Kidney capillary endothelial cell (primary cell): ENCODE data around the gene SOD3.

Source experiments
- DNase-seq: peaks from one replicate; pipeline ENCODE4 v3.0.0-alpha.2; 2018; ENCODE audit warnings: low spot score

The SOD3 gene, protein sequence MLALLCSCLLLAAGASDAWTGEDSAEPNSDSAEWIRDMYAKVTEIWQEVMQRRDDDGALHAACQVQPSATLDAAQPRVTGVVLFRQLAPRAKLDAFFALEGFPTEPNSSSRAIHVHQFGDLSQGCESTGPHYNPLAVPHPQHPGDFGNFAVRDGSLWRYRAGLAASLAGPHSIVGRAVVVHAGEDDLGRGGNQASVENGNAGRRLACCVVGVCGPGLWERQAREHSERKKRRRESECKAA

GRCh38 chr4:24794916-24795665 is at the start of gene SOD3:
TSS of gene SOD3 (plus strand) at chr4:24795573. CDS start at chr4:24799522, 3,949 bp downstream.
- DNase-seq = no peak

GRCh38 chr4:24747234-24747975 is 48.0 kb upstream of the SOD3 start:
- DNase-seq = no peak

GRCh38 chr4:24748023-24748422 is 47.4 kb upstream of the SOD3 start:
- DNase-seq = no peak

DNA sequence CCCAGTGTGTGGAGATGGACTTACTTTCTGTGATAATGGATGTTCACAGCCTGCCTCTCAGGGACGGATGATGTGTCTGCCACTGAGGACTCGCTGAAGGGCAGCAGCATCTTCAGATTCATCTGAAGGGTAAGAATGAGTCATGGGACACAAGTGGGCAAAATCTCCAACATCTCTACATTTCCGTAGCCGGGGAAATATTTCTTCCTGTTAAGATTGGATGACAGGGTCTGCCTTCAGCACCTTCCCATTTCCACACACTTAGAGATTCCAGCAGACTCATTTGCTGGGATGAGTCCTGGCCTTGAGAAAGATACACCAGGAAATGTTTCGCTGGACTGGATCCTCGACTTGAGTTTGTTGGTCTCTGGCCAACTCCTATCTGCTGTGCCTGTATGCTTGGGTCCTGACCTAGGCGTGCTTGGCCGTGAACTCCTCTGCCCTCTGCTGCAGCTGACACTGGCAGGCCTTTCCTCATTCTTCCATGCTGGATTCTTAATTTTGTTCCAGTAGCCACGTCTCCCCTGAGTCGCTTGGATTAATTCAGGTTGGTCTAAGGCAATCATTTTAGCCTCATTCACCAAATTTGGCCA is 46.5 kb upstream of the SOD3 start:
- DNase-seq = no peak

DNA sequence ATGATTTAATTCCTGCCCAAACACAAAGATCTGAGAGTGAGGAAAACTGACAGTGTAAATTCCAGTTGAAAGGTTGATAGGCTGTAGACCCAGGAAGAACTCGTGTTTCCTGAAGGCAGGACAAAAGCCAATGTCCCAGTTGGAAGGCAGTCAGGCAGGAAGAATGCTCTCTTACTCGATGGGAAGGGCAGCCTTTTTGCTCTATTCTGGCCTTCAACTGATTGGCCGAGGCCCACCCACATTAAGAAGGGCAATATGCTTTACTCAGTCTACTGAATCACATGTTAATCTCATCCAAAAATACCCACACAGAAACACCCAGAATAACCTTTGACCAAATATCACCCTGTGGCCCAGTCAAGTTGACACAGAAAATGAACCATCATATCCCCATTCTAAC is 45.3 kb upstream of the SOD3 start:
- DNase-seq = no peak

GRCh38 chr4:24751926-24752539 is 43.3 kb upstream of the SOD3 start:
- no peak for DNase-seq

- DNase-seq = peak; percentile 12
Observed at GRCh38 chr4:24753519-24753918, 41.9 kb upstream of the SOD3 start.

GRCh38 chr4:24754571-24754970 is 40.8 kb upstream of the SOD3 start:
- peak; percentile 53 for DNase-seq

- no peak for DNase-seq
Observed at GRCh38 chr4:24763631-24764297, 31.6 kb upstream of the SOD3 start.

DNA sequence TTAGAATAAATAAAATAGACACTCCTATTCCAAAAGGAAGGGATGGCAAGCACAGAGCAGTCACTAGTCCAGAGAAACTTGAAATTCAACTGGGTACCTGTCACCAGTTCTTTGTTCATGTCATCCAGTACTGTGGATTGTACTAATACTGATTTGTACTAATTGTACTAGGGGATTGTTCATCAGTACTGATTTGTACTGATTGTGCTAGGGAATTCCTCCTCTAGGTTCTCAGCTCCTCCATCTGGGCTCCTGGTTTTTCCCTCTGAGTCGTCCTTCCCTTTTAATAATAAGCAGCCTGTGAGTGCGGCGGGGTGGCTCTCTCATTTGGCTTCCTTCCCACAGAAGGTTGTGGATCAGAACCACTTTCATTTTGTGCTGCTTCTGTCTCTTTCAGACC is 31.0 kb upstream of the SOD3 start:
- DNase-seq = no peak

DNA sequence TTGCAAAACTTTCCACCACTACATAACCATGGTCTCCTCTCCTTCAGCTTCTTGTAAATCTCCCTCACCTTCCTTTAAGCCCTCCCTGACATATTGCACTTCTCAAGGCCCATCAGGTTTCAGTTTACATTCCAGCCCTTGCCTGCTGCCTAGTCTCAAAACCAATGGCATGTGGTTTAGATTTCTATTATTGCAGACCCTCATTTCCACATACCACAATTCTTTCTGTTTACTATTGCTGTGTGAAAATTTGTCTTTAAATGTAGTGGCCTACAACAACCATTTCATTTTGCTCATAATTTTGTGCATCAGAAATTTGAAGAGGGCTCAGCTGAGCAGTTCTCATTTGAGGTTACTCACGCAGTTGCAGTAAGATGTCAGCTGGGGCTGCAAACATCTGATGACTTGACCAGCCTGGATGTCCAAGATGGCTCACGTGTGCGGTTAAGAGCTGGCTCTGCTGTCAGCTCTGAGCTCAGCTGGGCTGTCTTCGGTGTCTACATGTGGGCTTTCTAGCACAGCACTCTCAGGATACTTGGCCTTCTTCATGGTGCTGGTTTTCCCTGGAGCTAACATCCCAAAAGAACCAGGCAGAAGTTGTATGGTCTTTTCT is 29.9 kb upstream of the SOD3 start:
- DNase-seq = no peak

DNA sequence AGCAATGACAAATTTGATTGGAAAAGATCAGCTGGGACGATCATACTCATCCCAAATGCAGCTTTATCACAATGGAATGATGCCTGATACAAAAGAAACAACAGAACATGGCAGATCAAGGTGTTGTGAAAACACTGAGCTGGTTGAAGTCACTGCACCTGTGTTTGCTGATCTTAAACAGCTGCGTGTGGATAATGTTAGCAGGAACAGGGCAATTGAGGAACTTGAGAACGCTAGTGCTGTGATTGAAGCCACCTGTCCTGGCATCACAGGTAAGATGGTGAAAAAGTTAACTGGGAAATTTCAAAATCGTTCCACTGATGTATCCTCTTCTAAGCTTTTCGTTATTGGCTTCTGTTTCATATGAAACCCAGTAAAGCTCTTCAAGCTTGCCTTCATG is 27.4 kb upstream of the SOD3 start:
- DNase-seq = no peak

- DNase-seq = no peak
Observed at GRCh38 chr4:24768604-24769003, 26.8 kb upstream of the SOD3 start.

DNA sequence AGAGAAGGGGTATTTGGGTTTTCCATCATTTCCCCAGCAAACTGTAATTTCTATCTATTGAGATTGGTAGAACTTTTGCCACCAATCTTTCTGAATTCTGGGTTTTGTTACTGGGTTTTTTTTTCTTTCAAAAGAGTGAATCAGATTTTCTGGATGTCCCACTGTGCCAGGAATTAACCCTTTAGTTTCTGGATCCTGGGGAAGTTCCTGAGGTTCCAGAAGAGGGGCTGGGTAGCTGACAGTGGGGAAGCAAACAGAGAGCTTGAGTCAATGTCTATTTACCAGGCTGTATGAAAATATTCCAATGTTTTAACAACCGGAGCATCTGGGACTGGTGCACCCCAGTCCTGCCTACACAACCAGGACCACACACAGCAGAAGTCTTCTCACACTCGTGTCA is 25.8 kb upstream of the SOD3 start:
- no peak for DNase-seq

DNA sequence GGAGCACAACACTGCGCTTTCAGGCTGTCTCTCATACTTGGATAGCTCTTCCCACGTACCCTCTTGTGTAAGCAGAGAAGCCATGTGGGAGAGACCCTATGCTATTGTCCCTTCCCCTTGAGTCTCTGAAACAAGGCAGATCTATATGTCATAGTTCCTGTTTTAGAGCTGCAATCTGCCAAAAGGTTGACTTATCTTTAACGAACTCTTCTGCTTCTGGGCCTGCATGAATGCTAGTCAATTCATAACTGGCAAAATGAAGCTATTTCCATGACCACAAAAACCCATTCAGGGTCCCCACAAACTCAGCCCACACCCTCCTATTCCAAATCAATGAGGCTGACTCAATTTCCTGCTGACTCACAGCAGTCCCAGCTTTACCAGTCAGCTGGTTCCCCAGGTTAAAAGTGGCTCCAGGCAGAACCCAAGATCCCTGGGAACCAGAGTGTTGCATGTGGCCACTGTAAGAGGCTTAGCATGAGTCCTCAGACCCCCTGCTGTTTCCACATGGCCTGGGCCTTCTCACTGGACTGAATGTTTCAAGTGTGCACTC is 25.3 kb upstream of the SOD3 start:
- DNase-seq = peak; percentile 34

GRCh38 chr4:24770667-24771066 is 24.7 kb upstream of the SOD3 start:
- DNase-seq = no peak

DNA sequence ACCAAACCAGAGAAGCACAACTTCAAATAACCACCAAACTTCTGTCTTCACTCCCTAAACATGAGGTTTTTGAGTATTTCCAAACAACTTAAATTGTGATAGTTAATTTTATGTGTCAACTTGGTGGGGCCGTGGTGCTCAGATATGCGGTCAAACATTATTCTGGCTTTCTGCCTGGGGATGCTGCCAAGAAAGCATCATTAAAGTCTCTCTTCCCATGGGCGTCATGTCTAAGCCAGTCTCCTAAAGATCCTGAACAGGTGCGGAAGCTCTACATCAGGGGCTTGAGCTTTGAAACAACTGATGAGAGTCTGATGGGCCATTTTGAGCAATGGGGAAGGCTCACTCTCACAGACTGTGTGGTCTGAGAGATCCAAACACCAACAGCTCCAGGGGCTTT is 24.1 kb upstream of the SOD3 start:
- DNase-seq = no peak

GRCh38 chr4:24772061-24772705 is 23.2 kb upstream of the SOD3 start:
- DNase-seq = no peak

DNA sequence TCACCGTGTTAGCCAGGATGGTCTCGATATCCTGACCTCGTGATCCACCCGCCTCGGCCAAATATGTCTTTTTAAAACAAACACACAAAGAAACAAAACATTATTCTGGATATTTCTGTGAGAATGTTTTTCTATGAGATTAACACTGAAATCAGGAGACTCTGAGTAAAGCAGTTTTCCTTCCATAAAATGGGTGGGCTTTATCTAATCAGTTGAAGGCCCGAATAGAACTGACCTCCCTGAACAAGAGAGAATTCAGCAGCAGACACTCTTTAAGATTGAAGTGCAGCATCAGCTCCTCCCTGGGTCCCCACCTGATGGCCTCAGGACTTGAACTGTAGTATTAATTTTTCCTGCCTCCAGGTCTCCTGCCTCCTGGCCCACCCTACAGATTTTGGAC is 22.4 kb upstream of the SOD3 start:
- DNase-seq = no peak

DNA sequence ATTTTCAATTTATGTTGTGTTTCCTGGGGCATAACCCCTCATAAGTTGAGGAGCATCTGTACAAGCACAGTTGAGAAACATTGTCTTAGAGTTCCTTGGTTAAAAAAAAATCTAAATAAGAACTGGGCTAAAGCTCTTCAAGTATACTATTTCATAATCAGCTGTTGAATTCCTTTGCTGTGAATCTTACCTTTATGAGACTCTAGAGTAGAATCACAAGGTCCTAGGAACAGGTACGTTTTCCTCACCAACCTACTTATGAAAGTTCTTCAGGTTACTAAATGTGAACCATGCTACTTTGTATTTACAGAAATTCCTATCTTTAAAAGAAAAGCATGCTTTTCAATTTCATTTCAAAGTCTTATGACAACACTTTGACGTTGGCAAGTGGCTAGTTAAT is 20.9 kb upstream of the SOD3 start:
- no peak for DNase-seq
